OCI-LY3 (cell line): ENCODE data around the gene LDAF1.
A peak's percentile ranks its signal among the peaks of the same experiment; 100 is the strongest.

Source experiments
- H2AFZ ChIP-seq: fragments of 200-600, 300-600 bp; shearing (Covaris generic); 2 replicates; pipeline ENCODE4 v1.6.0; 2014; ENCODE audit warnings: antibody characterized with exemption, low read depth, low read length
- H3K27ac ChIP-seq: fragments of 200-600, 300-600 bp; sonication (generic); 2 replicates; pipeline ENCODE4 v1.5.1; 2014; ENCODE audit warnings: mild to moderate bottlenecking, low read length, moderate library complexity, mixed read lengths
- H3K27me3 ChIP-seq: fragments of 200-600, 300-600 bp; sonication (generic); 2 replicates; pipeline ENCODE4 v1.6.1; 2014; ENCODE audit warnings: low read depth, low read length, mixed read lengths
- H3K36me3 ChIP-seq: fragments of 200-600, 300-600 bp; sonication (generic); replicated peaks from 2 replicates; pipeline ENCODE3; 2014; ENCODE audit warnings: low read depth, low read length, mixed read lengths
- H3K4me1 ChIP-seq: fragments of 300-600, 200-600 bp; sonication (generic); 2 replicates; pipeline ENCODE4 v1.6.1; 2014; ENCODE audit warnings: low read length, mixed read lengths
- H3K4me2 ChIP-seq: fragments of 200-600, 300-600 bp; sonication (generic); 2 replicates; pipeline ENCODE4 v1.6.1; 2014; ENCODE audit warnings: low read length, mixed read lengths
- H3K4me3 ChIP-seq: fragments of 300-600, 200-600 bp; sonication (generic); 2 replicates; pipeline ENCODE4 v1.5.1; 2014; ENCODE audit warnings: antibody characterized with exemption, mild to moderate bottlenecking, low read length, moderate library complexity
- H3K79me2 ChIP-seq: fragments of 300-600, 200-600 bp; shearing (Covaris generic); 2 replicates; pipeline ENCODE4 v1.6.1; 2014; ENCODE audit warnings: mild to moderate bottlenecking, low read length, mixed read lengths
- H3K9ac ChIP-seq: fragments of 300-600, 200-600 bp; shearing (Covaris generic); 2 replicates; pipeline ENCODE4 v1.6.0; 2014; ENCODE audit warnings: mild to moderate bottlenecking, low read length, moderate library complexity
- H3K9me3 ChIP-seq: fragments of 200-600, 300-600 bp; shearing (Covaris generic); 2 replicates; pipeline ENCODE4 v1.6.1; 2014; ENCODE audit warnings: low read length, mixed read lengths; ENCODE audit not compliant: insufficient read depth
- H4K20me1 ChIP-seq: fragments of 200-600, 300-600 bp; sonication (generic); 2 replicates; pipeline ENCODE4 v1.6.1; 2016; ENCODE audit warnings: low read length, mixed read lengths; ENCODE audit not compliant: insufficient read depth
- EZH2phosphoT487 ChIP-seq: fragments of 200-600 bp; shearing (Covaris generic); IDR thresholded peaks from 2 replicates; pipeline ENCODE4 v1.6.1; 2018; ENCODE audit warnings: antibody characterized with exemption, mixed run types, low read depth
- TF ChIP-seq, protein P1 (sequence below): fragments of 200-600, 300-600 bp; sonication (generic); IDR thresholded peaks from 2 replicates; pipeline ENCODE4 v1.5.1; 2014; ENCODE audit warnings: antibody characterized with exemption, low read length, low read depth

LDAF1 gene

DNA sequence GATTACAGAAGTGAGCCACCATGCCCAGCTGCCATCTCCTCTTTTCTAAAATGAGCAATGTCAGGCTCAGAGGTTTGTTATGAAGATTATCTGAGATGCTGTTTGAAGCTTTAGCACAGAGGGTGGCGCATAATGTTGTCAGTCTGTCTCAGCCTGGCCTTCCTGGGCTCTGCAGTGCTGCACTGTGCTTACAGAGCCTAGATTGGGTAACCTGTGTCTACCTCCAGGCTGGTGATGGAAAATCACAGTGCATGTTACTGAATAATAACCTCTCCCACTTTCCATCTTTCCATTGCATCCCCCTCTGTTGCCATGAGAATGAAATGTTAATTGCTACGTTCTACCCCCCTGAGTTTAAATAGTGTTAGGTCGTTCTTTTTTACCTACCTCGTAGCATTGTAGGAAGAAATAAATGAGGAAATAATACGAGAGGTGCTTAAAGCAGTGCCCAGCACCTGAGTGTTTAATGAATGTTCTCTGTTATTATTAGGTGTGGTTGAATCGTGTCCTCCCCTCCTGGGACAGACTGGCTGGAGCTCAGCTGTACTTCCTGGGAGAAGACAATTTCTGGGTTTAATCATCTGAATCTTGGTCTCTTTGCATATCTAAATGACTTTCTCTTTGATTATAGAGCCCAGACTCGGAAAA, 6.2 kb downstream of the LDAF1 start:
- Histone ChIP-seq H3K4me2 (no peak overlapping the region), H3K36me3 (peaks cover 48% of the 10 kb centered on the region), H3K27ac (no peak overlapping the region), H3K4me3 (no peak overlapping the region), H3K79me2 (peaks cover 6% of the 10 kb centered on the region), H3K27me3 (no peaks in the 10 kb centered on the region), H3K9me3 (no peaks in the 10 kb centered on the region), H3K4me1 (peaks cover 16% of the 10 kb centered on the region), H3K9ac (no peak overlapping the region), H2AFZ (no peak overlapping the region), H4K20me1 (peaks cover 26% of the 10 kb centered on the region)
- no peak for TF ChIP-seq EZH2phosphoT487
- TF ChIP-seq, protein P1, sequence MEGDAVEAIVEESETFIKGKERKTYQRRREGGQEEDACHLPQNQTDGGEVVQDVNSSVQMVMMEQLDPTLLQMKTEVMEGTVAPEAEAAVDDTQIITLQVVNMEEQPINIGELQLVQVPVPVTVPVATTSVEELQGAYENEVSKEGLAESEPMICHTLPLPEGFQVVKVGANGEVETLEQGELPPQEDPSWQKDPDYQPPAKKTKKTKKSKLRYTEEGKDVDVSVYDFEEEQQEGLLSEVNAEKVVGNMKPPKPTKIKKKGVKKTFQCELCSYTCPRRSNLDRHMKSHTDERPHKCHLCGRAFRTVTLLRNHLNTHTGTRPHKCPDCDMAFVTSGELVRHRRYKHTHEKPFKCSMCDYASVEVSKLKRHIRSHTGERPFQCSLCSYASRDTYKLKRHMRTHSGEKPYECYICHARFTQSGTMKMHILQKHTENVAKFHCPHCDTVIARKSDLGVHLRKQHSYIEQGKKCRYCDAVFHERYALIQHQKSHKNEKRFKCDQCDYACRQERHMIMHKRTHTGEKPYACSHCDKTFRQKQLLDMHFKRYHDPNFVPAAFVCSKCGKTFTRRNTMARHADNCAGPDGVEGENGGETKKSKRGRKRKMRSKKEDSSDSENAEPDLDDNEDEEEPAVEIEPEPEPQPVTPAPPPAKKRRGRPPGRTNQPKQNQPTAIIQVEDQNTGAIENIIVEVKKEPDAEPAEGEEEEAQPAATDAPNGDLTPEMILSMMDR: no peak

DNA sequence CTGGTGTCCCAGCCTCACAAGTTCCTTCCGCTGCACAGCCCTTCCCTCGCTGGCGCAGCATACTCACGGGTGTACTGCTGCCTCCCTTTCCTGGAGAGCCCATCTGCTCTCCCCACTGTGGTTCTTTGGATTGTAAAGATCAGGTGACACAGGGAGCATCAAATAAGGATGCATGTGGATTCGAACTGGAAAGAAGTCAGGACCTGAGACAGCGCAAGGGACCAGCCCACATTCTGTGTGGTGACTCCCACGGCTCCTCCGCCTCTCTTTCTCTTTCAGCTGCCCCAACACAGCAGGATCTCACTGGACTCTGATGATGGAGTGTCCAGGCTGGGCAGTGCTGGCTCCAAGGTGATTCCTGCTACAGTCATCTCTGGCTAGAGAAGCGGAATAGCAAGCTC, 8.1 kb downstream of the LDAF1 start:
- no peaks in the 10 kb centered on the region for H3K79me2 ChIP-seq
- H3K4me1 ChIP-seq: peaks cover 8% of the 10 kb centered on the region
- H3K27me3 ChIP-seq: no peaks in the 10 kb centered on the region
- H4K20me1 ChIP-seq: peaks cover 18% of the 10 kb centered on the region
- peaks cover 54% of the 10 kb centered on the region for H3K36me3 ChIP-seq
- H2AFZ ChIP-seq: no peak overlapping the region
- no peaks in the 10 kb centered on the region for H3K9me3 ChIP-seq
- H3K9ac ChIP-seq: no peak overlapping the region
- TF ChIP-seq, protein P1: no peak
- TF ChIP-seq EZH2phosphoT487: no peak
- no peak overlapping the region for H3K4me3 ChIP-seq
- no peak overlapping the region for H3K4me2 ChIP-seq
- H3K27ac ChIP-seq: no peak overlapping the region

DNA sequence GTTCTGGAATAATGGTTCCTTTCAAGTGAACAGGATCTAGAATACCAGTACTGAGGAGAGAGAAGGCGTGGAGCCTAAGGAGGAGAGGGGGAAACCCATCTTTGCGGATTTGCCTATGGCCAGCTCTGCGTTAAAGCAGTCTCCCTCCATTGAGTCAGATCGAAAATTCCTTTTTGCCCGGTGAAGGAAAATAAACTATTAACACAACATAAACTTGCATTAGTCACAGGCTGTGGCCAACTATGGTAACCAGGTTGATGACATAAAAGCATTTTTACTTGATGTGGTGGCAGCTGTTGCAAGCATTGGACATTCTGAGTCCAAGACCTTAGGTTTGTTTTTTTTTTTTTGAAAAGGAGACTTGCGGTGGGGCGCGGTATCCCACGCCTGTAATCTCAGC, 8.9 kb downstream of the LDAF1 start:
- no peak overlapping the region for H3K4me3 ChIP-seq

DNA sequence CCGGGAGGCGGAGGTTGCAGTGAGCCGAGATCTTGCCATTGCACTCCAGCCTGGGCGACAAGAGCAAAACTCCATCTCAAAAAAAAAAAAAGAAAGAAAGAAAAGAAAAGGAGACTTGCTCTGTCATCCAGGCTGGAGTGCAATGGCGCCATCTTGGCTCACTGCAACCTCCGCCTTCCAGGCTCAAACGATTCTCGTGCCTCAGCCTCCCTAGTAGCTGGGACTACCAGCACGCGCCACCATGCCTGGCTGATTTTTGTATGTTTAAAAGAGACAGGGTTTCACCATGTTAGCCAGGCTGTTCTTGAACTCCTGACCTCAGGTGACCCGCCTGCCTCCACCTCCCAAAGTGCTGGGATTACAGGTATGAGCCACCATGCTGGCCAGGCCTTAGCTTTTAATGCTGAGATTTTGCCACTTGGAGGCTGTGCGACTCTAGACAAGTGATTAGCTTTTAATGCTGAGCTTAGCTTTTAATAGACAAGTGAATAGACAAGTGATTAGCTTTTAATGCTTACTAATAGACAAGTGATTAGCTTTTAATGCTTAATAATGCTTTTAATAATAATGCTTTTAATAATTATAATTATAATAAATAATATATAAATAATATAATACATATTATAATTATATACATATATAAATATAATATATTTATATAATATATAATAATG, 9.6 kb downstream of the LDAF1 start:
- Histone ChIP-seq H3K9me3 (no peaks in the 10 kb centered on the region), H3K4me2 (no peak overlapping the region), H2AFZ (no peak overlapping the region), H4K20me1 (peaks cover 18% of the 10 kb centered on the region), H3K4me1 (peaks cover 8% of the 10 kb centered on the region), H3K9ac (no peak overlapping the region), H3K27me3 (no peaks in the 10 kb centered on the region), H3K79me2 (no peaks in the 10 kb centered on the region), H3K27ac (no peak overlapping the region), H3K4me3 (no peak overlapping the region), H3K36me3 (peaks cover 49% of the 10 kb centered on the region)
- TF ChIP-seq, protein P1: no peak
- no peak for TF ChIP-seq EZH2phosphoT487

More for the DNA sequence above, 8.9 kb downstream of the LDAF1 start:
- no peaks in the 10 kb centered on the region for H3K79me2 ChIP-seq
- H3K4me2 ChIP-seq: peak overlapping the region; percentile 20
- H3K27ac ChIP-seq: no peak overlapping the region
- H3K36me3 ChIP-seq: peaks cover 49% of the 10 kb centered on the region
- TF ChIP-seq, protein P1: no peak
- no peak for TF ChIP-seq EZH2phosphoT487
- no peak overlapping the region for H3K9ac ChIP-seq
- H3K4me1 ChIP-seq: peaks cover 8% of the 10 kb centered on the region
- H3K27me3 ChIP-seq: no peaks in the 10 kb centered on the region
- no peaks in the 10 kb centered on the region for H3K9me3 ChIP-seq
- H2AFZ ChIP-seq: no peak overlapping the region
- H4K20me1 ChIP-seq: peaks cover 18% of the 10 kb centered on the region
